ENCODE results near the gene BANK1.

GRCh38 chr4:101948951-101949350, 158.4 kb downstream of the BANK1 start:
- TF ChIP-seq, protein P1, sequence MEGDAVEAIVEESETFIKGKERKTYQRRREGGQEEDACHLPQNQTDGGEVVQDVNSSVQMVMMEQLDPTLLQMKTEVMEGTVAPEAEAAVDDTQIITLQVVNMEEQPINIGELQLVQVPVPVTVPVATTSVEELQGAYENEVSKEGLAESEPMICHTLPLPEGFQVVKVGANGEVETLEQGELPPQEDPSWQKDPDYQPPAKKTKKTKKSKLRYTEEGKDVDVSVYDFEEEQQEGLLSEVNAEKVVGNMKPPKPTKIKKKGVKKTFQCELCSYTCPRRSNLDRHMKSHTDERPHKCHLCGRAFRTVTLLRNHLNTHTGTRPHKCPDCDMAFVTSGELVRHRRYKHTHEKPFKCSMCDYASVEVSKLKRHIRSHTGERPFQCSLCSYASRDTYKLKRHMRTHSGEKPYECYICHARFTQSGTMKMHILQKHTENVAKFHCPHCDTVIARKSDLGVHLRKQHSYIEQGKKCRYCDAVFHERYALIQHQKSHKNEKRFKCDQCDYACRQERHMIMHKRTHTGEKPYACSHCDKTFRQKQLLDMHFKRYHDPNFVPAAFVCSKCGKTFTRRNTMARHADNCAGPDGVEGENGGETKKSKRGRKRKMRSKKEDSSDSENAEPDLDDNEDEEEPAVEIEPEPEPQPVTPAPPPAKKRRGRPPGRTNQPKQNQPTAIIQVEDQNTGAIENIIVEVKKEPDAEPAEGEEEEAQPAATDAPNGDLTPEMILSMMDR (IDR thresholded peaks at IDR 0.05; ENCODE audit: insufficient read depth, low read length), result no peak
- TF ChIP-seq POLR2AphosphoS5 (IDR thresholded peaks at IDR 0.05; ENCODE audit: low read depth) (no peak), REST (IDR thresholded peaks at IDR 0.05; ENCODE audit: insufficient replicate concordance, low read depth) (no peak)

All from HL-60 (cell line).